Central memory CD8-positive, alpha-beta T cell (primary cell): Measurements from ENCODE around the gene SMIM32.

Source experiments
- ATAC-seq: fragments of 150-1000 bp; cut with Tn5 transposase; replicated peaks from 2 replicates; pipeline ENCODE4 v1.10.0; 2022; ENCODE audit warnings: mild to moderate bottlenecking, moderate FRiP score, moderate number of reproducible peaks; ENCODE audit not compliant: poor library complexity, severe bottlenecking; ENCODE audit errors: extremely low read depth
- DNase-seq, 2 donors: peaks; one replicate each; pipeline ENCODE4 v3.0.0; 2021; ENCODE audit warnings: low spot score in 2 of 2
- H3K27ac Mint-ChIP-seq: one replicate; pipeline ENCODE4 v1.8.0; 2022; ENCODE audit warnings: low read depth, mild to moderate bottlenecking, moderate library complexity, mixed read lengths
- H3K27me3 Mint-ChIP-seq: one replicate; pipeline ENCODE4 v1.8.0; 2022; ENCODE audit warnings: mixed read lengths
- H3K36me3 Mint-ChIP-seq: one replicate; pipeline ENCODE4 v1.8.0; 2022; ENCODE audit warnings: mild to moderate bottlenecking, moderate library complexity, mixed read lengths; ENCODE audit not compliant: insufficient read depth
- H3K4me1 Mint-ChIP-seq: one replicate; pipeline ENCODE4 v1.8.0; 2022; ENCODE audit warnings: mixed read lengths
- H3K4me3 Mint-ChIP-seq: one replicate; pipeline ENCODE4 v1.8.0; 2022; ENCODE audit warnings: mild to moderate bottlenecking, moderate library complexity, mixed read lengths
- H3K9me3 Mint-ChIP-seq: one replicate; pipeline ENCODE4 v1.8.0; 2022; ENCODE audit warnings: mixed read lengths

Gene SMIM32

DNA sequence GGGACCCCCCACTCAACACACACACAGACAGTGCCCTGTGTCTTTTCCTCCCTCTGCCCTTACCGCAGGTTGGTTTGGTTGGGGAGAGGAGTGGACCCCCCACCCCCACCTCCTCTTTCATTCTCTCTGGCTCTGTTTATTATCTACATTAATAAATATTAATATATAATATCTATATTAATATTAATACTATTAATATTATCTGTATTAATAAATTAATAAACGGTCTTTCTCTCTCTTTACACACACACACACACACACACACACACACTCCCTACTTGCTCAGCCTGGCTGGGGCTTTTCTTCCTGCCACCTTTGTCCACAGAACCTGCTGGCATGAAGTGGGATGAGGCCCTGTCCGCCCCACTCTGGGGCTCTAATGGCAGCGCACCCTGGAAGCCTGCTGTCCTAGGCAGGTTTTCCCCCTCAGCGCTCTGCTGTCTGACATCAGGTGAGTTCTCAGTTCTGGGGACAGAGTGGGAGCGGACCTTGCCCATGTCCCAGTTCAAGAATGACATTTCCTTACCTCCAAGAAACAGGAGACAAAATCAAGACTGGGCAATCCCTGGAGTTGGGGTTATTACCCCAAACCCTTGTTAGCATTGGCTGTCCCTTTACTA is 10.5 kb upstream of the SMIM32 start:
- H3K27me3 Mint-ChIP-seq = peaks cover 73% of the 10 kb centered on the region
- DNase-seq = no peak
- H3K4me3 Mint-ChIP-seq = no peak overlapping the region
- H3K36me3 Mint-ChIP-seq = no peaks in the 10 kb centered on the region
- no peaks in the 10 kb centered on the region for H3K4me1 Mint-ChIP-seq
- ATAC-seq = no peak
- H3K27ac Mint-ChIP-seq = no peak overlapping the region
- no peaks in the 10 kb centered on the region for H3K9me3 Mint-ChIP-seq

DNA sequence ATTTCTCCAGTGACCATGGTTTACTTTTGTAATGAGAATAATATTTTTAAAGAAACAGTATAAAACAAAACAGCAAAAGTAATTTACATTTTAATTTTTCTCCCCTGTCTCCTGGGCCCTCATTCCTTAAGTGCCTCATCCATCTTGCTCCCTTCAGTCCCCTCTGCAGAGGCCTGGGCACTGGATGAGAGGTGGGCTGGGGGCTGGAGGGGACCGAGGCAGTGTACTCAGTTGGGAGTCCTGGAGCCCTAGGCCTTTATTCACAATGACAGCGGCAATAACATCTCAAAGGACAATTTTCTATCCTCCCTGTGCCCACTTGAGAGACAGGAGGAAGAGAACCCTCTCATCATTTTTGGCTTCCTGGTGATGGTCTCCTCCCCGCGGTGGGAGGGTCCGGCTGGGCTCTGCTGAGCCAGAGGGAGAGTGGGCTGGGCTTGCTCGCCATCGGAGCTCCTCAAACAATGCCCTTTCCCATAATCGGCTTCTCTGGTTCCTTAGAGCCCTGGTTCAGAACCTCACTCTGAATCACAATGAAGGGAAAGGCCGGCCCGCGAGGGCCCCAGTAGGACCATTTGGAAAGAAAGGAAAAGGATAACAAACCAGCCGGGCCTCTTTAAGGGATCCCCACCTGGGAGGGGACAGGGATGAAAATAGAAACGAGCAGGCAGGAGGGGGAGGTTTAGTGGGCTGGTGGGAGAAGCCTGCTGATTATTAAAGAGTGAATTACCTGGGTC is 9.7 kb upstream of the SMIM32 start:
- no peak for ATAC-seq
- no peaks in the 10 kb centered on the region for H3K9me3 Mint-ChIP-seq
- no peak overlapping the region for H3K4me3 Mint-ChIP-seq

DNA sequence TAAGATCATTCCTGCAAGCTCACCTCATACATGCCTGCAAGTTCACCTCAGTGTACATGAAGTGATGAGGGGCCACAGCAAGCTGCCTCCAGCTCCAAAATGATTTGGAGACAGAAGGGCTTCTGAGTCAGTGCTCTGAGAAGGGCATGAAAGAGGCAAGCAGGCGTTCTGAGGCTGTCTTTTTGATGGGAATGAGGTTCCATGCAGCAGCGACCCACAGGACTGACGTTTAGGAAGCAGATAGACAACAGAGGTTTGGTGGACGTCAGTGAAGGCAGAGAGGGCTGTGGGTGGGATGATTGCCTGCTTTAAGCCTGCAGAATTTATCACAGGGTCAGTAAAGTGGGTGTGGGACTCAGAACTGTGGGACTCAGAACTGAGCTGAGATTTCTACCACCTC is 8.9 kb upstream of the SMIM32 start:
- DNase-seq (no peak), ATAC-seq (no peak)
- Mint-ChIP-seq H3K36me3 (no peaks in the 10 kb centered on the region), H3K9me3 (no peaks in the 10 kb centered on the region), H3K4me3 (no peak overlapping the region), H3K27ac (no peak overlapping the region), H3K27me3 (peaks cover 73% of the 10 kb centered on the region), H3K4me1 (no peaks in the 10 kb centered on the region)

More for the DNA sequence above, 9.7 kb upstream of the SMIM32 start:
- Mint-ChIP-seq H3K4me1 (no peaks in the 10 kb centered on the region), H3K27ac (no peak overlapping the region), H3K27me3 (peaks cover 73% of the 10 kb centered on the region), H3K36me3 (no peaks in the 10 kb centered on the region)
- DNase-seq = no peak

DNA sequence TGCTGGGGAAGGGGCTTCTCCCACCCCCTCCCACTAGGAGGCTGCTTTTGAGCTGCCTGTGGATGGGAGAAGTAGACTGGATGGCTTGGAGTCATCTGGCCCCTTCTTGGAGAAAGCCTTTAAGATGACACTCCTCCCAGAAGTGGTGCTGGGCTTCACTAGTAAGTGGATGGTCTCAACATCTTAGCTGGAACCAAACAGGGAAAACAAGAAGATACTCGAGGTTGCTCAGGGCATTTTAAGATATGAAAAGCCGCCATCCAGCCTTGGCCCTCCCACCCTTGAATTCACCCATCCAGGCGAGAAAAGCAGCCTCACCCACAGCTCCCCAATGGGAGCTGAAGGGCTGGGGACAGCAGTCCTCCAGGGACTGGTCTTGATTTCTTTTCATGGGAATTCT is 7.8 kb upstream of the SMIM32 start:
- Mint-ChIP-seq H3K27me3 (peaks cover 73% of the 10 kb centered on the region), H3K4me3 (no peak overlapping the region), H3K36me3 (no peaks in the 10 kb centered on the region), H3K9me3 (no peaks in the 10 kb centered on the region), H3K27ac (no peak overlapping the region), H3K4me1 (no peaks in the 10 kb centered on the region)
- no peak for DNase-seq
- ATAC-seq = no peak

DNA sequence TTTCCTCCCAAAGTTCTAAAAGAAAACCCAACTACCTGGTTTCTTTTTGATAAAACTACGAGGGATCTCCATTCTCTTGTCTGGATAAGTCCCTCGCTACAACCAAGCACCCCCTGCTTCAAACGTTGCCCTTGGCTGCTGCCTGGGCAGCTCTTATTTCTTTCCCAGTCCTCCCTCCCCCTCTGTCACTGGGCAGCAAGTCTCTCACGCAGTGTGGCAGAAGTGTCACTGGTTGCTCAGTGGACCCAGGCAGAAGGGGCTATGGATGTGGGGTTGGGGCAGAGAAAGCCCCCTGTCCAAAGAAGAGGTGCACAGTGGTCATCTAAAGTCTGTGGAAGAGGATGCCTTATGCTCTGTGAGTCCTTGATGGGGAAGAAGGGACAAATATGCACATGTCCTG is 7.2 kb upstream of the SMIM32 start:
- ATAC-seq = no peak
- peaks cover 79% of the 10 kb centered on the region for H3K27me3 Mint-ChIP-seq
- no peak overlapping the region for H3K4me3 Mint-ChIP-seq
- no peaks in the 10 kb centered on the region for H3K36me3 Mint-ChIP-seq
- H3K4me1 Mint-ChIP-seq = no peaks in the 10 kb centered on the region
- no peak for DNase-seq
- no peak overlapping the region for H3K27ac Mint-ChIP-seq
- no peaks in the 10 kb centered on the region for H3K9me3 Mint-ChIP-seq

DNA sequence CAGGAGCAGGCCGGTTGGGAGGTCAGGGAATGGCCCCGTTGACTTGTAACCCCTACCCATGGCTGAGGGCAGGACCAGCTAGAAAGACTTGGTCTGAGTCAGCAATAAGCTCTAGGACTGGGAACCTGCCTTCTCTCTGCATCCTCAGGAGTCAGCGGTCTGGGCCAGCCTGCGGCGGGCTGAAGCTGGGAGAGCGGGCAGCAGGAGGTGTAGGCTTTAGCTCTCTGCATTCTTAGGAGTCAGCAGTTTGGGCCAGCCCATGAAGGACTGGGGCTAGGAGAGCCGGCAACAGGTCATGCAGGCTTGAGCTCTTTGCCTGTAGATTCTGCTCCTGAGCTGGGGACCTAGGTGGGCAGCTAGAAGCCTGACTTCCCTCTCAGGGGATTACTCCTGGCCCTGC is 6.4 kb upstream of the SMIM32 start:
- no peak overlapping the region for H3K4me3 Mint-ChIP-seq
- no peaks in the 10 kb centered on the region for H3K9me3 Mint-ChIP-seq
- no peak for DNase-seq
- H3K36me3 Mint-ChIP-seq = no peaks in the 10 kb centered on the region
- H3K27me3 Mint-ChIP-seq = peaks cover 85% of the 10 kb centered on the region
- H3K4me1 Mint-ChIP-seq = no peaks in the 10 kb centered on the region
- ATAC-seq = no peak
- H3K27ac Mint-ChIP-seq = no peak overlapping the region

DNA sequence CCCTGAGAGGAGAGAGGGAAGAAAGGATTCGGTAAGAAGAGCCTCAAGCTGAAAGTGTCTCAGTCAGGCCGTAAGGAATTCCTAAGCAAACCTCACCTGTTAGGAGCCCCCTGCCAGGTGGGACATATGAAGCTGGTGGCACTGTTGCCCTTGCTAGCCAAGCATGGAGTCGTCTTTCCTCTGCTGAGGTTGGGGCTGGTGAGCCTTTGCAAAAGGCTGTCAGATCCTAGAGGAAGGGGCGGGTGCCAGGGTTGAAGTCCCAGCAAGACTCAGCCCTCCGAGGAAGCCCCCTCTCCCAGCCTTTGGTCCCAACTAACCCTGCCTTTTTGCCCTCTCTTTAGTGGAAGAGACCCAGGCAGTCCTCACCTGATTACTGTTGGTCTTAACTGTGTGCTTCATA is 5.5 kb upstream of the SMIM32 start:
- H3K4me3 Mint-ChIP-seq = no peak overlapping the region

DNA sequence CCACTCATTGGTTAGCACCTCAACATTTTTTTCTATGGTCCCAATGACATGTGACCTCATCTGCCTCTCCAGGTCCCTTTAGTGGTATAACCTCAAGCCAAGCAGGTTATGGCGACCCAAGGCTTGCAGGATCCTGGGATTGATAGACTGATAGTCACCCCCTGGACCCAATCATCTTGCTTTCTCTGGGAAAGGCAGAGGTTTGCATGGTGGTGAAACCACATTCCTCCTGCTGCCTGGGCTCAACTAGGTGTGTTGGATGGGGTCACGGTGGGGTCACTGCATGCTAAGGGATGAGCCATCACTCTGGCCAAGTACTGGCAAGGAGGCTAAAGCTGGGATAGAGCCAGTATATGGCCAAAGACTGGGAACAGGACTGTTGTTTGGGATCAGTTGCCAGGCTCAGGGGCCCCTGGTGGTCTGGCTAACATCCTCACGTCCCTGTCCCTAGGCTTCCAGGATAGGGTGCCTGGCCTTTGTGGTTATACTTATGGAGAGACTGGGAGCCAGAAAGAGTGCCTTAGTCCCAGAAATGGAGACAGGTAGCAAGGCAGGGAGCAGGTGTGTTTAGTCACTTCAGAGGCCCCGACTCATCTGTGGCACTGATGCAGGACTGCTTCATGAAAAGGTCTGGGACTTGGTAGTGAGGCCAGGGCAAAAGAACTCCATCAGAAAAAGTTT is 4.6 kb upstream of the SMIM32 start:
- no peaks in the 10 kb centered on the region for H3K4me1 Mint-ChIP-seq
- ATAC-seq (no peak), DNase-seq (no peak)
- H3K4me3 Mint-ChIP-seq = no peak overlapping the region
- no peak overlapping the region for H3K27ac Mint-ChIP-seq
- no peaks in the 10 kb centered on the region for H3K36me3 Mint-ChIP-seq
- no peaks in the 10 kb centered on the region for H3K9me3 Mint-ChIP-seq
- H3K27me3 Mint-ChIP-seq = peaks cover 78% of the 10 kb centered on the region

More for the DNA sequence above, 5.5 kb upstream of the SMIM32 start:
- Mint-ChIP-seq H3K27ac (no peak overlapping the region), H3K36me3 (no peaks in the 10 kb centered on the region), H3K27me3 (peaks cover 85% of the 10 kb centered on the region), H3K4me1 (no peaks in the 10 kb centered on the region), H3K9me3 (no peaks in the 10 kb centered on the region)
- ATAC-seq = no peak
- no peak for DNase-seq

DNA sequence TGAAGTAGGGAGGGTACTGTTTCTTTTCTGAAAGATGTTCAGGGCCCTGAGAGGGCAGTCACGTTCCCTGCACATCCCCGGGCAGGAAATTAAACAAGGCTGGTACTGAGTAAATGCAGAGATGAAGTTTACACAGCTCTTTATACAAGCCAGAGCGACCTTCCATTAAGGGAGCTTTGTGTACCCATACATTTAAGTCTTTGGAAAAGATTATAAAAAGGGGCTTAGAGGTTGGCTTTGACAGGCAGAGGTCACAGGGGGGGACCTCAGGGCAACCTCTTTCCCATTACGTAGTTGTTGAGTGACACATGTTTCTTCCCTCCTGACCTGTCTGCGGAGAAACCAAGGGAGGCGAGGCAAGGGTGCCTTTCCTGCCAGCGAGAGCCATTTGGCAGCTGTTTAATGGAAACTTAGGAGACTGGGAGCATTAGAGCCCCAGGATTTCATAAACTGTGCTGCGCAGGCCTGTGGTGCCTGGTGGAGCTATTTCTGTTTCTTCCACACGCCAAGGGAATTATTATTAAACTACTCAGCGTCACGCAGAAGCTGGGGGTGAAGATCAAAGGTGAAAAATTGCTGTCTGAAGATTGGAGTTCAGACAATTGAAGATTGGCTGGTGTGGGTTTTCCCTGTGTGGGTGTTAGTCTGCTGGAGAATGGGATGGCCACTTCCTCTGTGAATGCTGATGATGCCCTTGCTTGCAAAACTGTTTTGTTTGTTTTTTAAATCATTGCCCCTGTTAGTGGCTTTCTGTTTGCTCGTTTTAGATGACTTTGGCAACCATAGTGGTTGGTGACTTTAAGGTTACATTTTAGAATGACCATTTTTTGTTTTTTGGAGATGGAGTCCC is 3.2 kb upstream of the SMIM32 start:
- DNase-seq (no peak), ATAC-seq (no peak)
- H3K4me3 Mint-ChIP-seq = no peak overlapping the region
- no peaks in the 10 kb centered on the region for H3K4me1 Mint-ChIP-seq
- H3K9me3 Mint-ChIP-seq = no peaks in the 10 kb centered on the region
- no peaks in the 10 kb centered on the region for H3K36me3 Mint-ChIP-seq
- H3K27ac Mint-ChIP-seq = no peak overlapping the region
- H3K27me3 Mint-ChIP-seq = peaks cover 74% of the 10 kb centered on the region

DNA sequence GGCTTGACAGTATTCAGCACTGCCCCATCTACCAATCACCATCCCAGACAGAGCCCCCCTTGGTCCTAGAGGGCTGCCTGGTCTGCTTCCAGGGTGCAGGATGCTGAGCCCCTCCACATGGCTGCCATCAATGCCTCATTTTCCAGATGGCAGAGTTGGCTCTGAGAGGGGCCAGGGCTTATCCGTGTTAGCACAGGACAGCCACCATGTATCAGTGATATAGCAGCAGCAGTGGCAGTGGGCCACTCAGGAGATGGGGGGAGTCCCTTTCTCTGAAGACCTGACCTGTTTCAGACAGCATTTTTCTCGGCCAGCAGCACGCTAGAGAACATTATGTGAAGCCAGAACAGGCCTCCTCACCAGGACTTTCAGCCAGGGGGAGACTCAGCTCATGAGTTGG is 1.6 kb upstream of the SMIM32 start:
- Mint-ChIP-seq H3K36me3 (no peaks in the 10 kb centered on the region), H3K4me1 (no peaks in the 10 kb centered on the region), H3K27me3 (peaks cover 69% of the 10 kb centered on the region), H3K4me3 (no peak overlapping the region), H3K9me3 (no peaks in the 10 kb centered on the region), H3K27ac (no peak overlapping the region)
- no peak for ATAC-seq
- no peak for DNase-seq

DNA sequence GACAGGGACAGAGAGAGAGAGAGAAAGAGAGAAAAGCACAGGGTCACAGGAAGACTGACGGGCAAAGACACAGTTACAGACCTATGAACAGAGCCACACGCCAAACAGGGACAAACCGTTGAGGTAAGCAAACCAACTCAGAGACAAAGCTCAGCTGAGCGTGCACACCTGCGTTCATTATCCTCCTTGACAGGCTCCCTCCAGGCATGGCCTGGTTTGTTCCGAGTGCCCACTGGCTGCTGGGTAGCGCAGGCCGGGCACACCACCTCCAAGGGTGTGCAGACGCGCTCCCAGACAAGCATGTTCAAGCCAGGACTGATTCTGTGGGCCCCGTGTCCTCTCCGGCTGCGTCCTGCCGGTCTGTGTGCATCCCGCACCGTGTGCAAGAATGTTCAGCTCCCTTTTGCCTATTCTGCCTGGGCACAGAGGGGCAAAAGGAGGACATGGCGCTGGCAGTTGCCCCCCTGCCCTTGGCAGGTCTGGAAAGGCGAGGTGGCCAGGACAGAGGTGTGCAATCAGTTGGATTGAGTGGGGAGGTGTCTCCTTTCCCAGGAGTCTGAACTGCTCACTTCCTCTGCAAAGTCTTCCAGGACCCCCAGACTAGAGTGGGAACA is 467 bp upstream of the SMIM32 start:
- ATAC-seq (no peak), DNase-seq (no peak)
- H3K27me3 Mint-ChIP-seq = peaks cover 58% of the 10 kb centered on the region
- H3K4me3 Mint-ChIP-seq = no peak overlapping the region
- no peak overlapping the region for H3K27ac Mint-ChIP-seq
- H3K36me3 Mint-ChIP-seq = peaks cover 3% of the 10 kb centered on the region
- H3K9me3 Mint-ChIP-seq = no peaks in the 10 kb centered on the region
- no peaks in the 10 kb centered on the region for H3K4me1 Mint-ChIP-seq

DNA sequence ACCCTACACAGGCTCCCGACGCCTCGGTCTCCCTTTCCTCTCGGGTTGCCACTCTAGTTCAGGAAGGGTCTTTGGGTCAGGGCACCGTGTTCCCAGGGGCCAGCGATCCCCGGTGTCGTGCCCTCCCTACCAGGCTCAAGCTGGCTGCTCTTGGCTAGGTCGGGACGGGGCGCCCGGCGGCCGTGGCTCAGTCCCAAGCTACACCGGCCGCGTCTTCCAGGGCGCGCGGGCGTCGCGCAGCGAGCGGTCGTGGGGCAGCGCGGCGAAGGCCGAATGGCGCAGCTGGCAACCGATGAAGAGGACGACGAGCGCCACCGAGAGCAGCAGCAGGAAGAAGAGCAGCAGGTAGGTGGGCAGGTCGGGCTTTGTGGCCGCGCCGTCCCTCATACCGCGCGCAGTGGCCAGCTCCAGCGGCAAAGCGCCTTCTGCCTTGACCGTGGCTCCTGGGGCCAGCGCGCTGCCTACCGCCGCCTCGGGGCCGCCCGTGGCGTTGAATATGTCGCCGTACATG is 892 bp downstream of the SMIM32 start:
- Mint-ChIP-seq H3K27me3 (peaks cover 48% of the 10 kb centered on the region), H3K9me3 (no peaks in the 10 kb centered on the region), H3K27ac (no peak overlapping the region), H3K4me1 (no peaks in the 10 kb centered on the region), H3K36me3 (peaks cover 3% of the 10 kb centered on the region), H3K4me3 (no peak overlapping the region)
- no peak for DNase-seq
- ATAC-seq = no peak
